Activated CD8-positive, alpha-beta T cell treated with anti-CD3 and anti-CD28 coated beads for 36 hours (primary cell): ENCODE data around the gene COX6A2. TPM values are rescaled to one million over a fixed set of nuclear protein-coding genes. Genes with fewer than 3 reads are reported as not detected.
"Not testable (repeated sequence)": the region's sequence is repeated elsewhere in the genome, so short reads cannot be mapped to it uniquely, and the experiment has no call there.

Experiments used
- ATAC-seq: fragments of 200-7000 bp; cut with Tn5 transposase; one replicate; pipeline ENCODE4 v1.10.0; 2021; ENCODE audit warnings: mild to moderate bottlenecking, moderate library complexity
- CTCF ChIA-PET: fragments of 350-600 bp; sonication (Branson Sonifier 250); formaldehyde crosslinking; loops from one replicate; lab custom pipeline; 2021; ENCODE audit warnings: antibody characterized with exemption; lab: Charles Lee
- POLR2A ChIA-PET: fragments of 350-600 bp; sonication (Branson Sonifier 250); formaldehyde crosslinking; loops from one replicate; lab custom pipeline; 2021; ENCODE audit warnings: antibody characterized with exemption; lab: Charles Lee
- DNase-seq: peaks from one replicate; pipeline ENCODE4 v3.0.0-alpha.2; 2020
- H3K27ac Mint-ChIP-seq: one replicate; pipeline ENCODE4 v1.8.0; 2021; ENCODE audit warnings: mild to moderate bottlenecking, mixed read lengths
- H3K27me3 Mint-ChIP-seq: one replicate; pipeline ENCODE4 v1.8.0; 2021; ENCODE audit warnings: mixed read lengths
- H3K36me3 Mint-ChIP-seq: one replicate; pipeline ENCODE4 v1.8.0; 2021; ENCODE audit warnings: low read depth, mixed read lengths
- H3K4me1 Mint-ChIP-seq: one replicate; pipeline ENCODE4 v1.8.0; 2021; ENCODE audit warnings: low read depth, mixed read lengths
- H3K4me3 Mint-ChIP-seq: one replicate; pipeline ENCODE4 v1.8.0; 2021; ENCODE audit warnings: mild to moderate bottlenecking, moderate library complexity, mixed read lengths
- H3K9me3 Mint-ChIP-seq: one replicate; pipeline ENCODE4 v1.8.0; 2021; ENCODE audit warnings: mixed read lengths
- intact Hi-C: fragments of 100-400 bp; cut with micrococcal nuclease; formaldehyde crosslinking; loops from one replicate; pipeline ENCODE4 v1.10.0; 2022
- total RNA-seq, 2 experiments: library from RNA; stranded (reverse); gene quantifications; one replicate each; pipeline ENCODE4 v1.2.3, GENCODE V29; 2021
- TF ChIP-seq, protein P1 (sequence below): fragments of 200-600 bp; IDR thresholded peaks from one replicate; pipeline ENCODE4 v1.8.0; 2022; ENCODE audit warnings: antibody characterized with exemption, mild to moderate bottlenecking

COX6A2 gene
- total RNA-seq, 2 experiments from 2014 or later: not detected

DNA sequence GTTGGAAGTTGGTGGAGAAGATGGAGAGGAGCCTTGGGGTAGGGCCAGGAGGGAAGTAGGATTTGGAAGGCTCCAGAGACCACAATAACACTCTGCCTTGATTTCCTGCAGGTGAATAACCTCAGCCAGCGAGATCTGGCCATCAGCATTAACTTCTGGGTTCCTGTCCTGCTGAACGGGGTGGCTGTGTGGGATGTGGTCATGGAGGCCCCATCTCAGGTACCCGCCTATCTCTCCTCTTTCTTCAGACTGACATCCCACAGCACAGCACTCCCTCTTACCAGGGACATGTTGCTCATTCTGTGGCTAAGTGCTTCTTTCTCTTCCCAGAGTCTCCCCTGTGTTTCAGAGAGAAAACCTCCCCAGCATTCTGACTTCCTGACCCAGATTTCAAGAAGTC, 4.9 kb downstream of the COX6A2 start:
- ATAC-seq: no peak
- ChIA-PET POLR2A (no interaction called here), CTCF (interaction anchor here (1.5 kb wide), 1 partner anchor 221 kb away, joined by 3 read pairs; the partner anchor contains the start of gene PYCARD)
- DNase-seq: no peak
- peaks cover 40% of the 10 kb centered on the region for H3K4me1 Mint-ChIP-seq
- TF ChIP-seq, protein P1, sequence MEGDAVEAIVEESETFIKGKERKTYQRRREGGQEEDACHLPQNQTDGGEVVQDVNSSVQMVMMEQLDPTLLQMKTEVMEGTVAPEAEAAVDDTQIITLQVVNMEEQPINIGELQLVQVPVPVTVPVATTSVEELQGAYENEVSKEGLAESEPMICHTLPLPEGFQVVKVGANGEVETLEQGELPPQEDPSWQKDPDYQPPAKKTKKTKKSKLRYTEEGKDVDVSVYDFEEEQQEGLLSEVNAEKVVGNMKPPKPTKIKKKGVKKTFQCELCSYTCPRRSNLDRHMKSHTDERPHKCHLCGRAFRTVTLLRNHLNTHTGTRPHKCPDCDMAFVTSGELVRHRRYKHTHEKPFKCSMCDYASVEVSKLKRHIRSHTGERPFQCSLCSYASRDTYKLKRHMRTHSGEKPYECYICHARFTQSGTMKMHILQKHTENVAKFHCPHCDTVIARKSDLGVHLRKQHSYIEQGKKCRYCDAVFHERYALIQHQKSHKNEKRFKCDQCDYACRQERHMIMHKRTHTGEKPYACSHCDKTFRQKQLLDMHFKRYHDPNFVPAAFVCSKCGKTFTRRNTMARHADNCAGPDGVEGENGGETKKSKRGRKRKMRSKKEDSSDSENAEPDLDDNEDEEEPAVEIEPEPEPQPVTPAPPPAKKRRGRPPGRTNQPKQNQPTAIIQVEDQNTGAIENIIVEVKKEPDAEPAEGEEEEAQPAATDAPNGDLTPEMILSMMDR: no peak
- intact Hi-C loops: no loop called here
- peaks cover 1% of the 10 kb centered on the region for H3K9me3 Mint-ChIP-seq
- no peaks in the 10 kb centered on the region for H3K36me3 Mint-ChIP-seq
- peaks cover 14% of the 10 kb centered on the region for H3K27me3 Mint-ChIP-seq
- no peak overlapping the region for H3K27ac Mint-ChIP-seq
- H3K4me3 Mint-ChIP-seq: no peak overlapping the region

- DNase-seq (peak; percentile 91), ATAC-seq (peak; percentile 91)
- ChIA-PET CTCF (interaction anchor here (1.4 to 1.6 kb wide), 3 partner anchors 22 to 219 kb away, joined by 3 to 7 read pairs (median 4); partner anchors contain the start of gene PYCARD), POLR2A (interaction anchor here (0.9 to 2.1 kb wide), 5 partner anchors 8 to 226 kb away, joined by 3 to 7 read pairs (median 3); no protein-coding TSS in a partner anchor)
- Mint-ChIP-seq H3K27me3 (peaks cover 19% of the 10 kb centered on the region), H3K36me3 (no peaks in the 10 kb centered on the region), H3K27ac (peak overlapping the region; percentile 68), H3K9me3 (peaks cover 1% of the 10 kb centered on the region), H3K4me1 (peaks cover 38% of the 10 kb centered on the region), H3K4me3 (peak overlapping the region; percentile 33)
- intact Hi-C loops: no loop called here
- TF ChIP-seq, protein P1: no peak
These were observed 6.6 kb downstream of the COX6A2 start for GRCh38 chr16:31421587-31421986.

DNA sequence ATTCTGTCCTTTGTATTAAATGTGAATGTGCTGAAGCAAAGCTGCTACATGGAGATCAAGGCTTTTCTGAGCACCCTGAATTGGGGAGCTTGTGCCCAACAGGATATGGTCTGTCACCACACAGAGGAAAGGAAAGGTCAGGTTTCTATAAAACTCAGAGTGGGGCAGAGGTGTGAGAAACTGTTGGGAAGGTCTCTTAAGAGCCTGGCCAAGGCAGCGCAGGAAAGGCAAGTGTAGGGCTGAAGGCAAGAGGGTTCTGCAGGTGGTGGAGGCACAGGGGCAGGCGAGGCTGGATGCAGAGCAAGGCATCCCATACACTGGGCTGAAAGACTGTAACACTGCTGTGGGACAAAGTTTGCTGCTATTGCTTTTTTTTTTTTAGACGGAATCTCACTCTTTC, 8.1 kb downstream of the COX6A2 start:
- peak; percentile 67 for ATAC-seq
- DNase-seq: peak; percentile 67
- H3K36me3 Mint-ChIP-seq: no peaks in the 10 kb centered on the region
- H3K4me3 Mint-ChIP-seq: no peak overlapping the region
- H3K27ac Mint-ChIP-seq: peak overlapping the region; percentile 75
- TF ChIP-seq, protein P1: no peak
- POLR2A ChIA-PET: interaction anchor here (0.6 to 2.1 kb wide), 3 partner anchors 17 to 179 kb away, joined by 3 to 7 read pairs (median 4); no protein-coding TSS in a partner anchor
- intact Hi-C loops: no loop called here
- H3K4me1 Mint-ChIP-seq: peaks cover 42% of the 10 kb centered on the region
- H3K27me3 Mint-ChIP-seq: peaks cover 14% of the 10 kb centered on the region
- CTCF ChIA-PET: interaction anchor here (1.0 to 1.3 kb wide), 2 partner anchors 11 to 38 kb away, joined by 4 read pairs; no protein-coding TSS in a partner anchor
- H3K9me3 Mint-ChIP-seq: peaks cover 1% of the 10 kb centered on the region

- Mint-ChIP-seq H3K27ac (no peak overlapping the region), H3K36me3 (no peaks in the 10 kb centered on the region), H3K4me3 (no peak overlapping the region), H3K9me3 (peaks cover 1% of the 10 kb centered on the region), H3K27me3 (peaks cover 11% of the 10 kb centered on the region), H3K4me1 (peaks cover 36% of the 10 kb centered on the region)
- DNase-seq: no peak
- no peak for ATAC-seq
- TF ChIP-seq, protein P1: no peak
- CTCF ChIA-PET: interaction anchor here (1.4 kb wide), 1 partner anchor 35 kb away, joined by 5 read pairs; no protein-coding TSS in a partner anchor
- intact Hi-C loops: no loop called here
- POLR2A ChIA-PET: no interaction called here
These were observed 10.2 kb downstream of the COX6A2 start for GRCh38 chr16:31417916-31418315.

DNA sequence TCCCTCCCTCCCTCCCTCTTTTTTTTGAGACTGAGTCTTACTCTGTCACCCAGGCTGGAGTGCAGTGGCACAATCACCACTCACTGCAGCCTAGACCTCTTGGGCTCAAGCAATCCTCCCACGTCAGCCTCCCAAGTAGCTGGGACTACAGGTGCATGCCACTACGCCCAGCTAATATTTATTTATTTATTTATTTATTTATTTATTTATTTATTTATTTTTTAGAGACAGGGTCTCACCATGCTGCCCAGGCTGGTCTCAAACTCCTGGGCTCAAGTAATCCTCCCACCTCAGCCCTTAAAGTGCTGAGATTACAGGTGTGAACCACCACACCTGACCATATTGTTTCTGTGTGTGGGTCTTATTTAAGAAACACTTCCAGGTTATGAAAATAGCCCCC, 11.1 kb downstream of the COX6A2 start:
- peaks cover 29% of the 10 kb centered on the region for H3K4me1 Mint-ChIP-seq
- CTCF ChIA-PET: not testable (repeated sequence)

More for the DNA sequence above, 11.1 kb downstream of the COX6A2 start:
- H3K27me3 Mint-ChIP-seq, intact Hi-C loops, POLR2A ChIA-PET, DNase-seq, H3K27ac Mint-ChIP-seq, H3K4me3 Mint-ChIP-seq, H3K36me3 Mint-ChIP-seq, ATAC-seq, H3K9me3 Mint-ChIP-seq: not testable (repeated sequence)
